Stimulated activated CD4-positive, alpha-beta T cell treated with anti-CD3 and anti-CD28 coated beads, Interleukin-12 subunit alpha, Interleukin-12 subunit beta, amount 100 ng/mL, for 48 hours (primary cell): ENCODE results near the gene ATP2B3.
"Not testable (repeated sequence)": the region's sequence is repeated elsewhere in the genome, so short reads cannot be mapped to it uniquely, and the experiment has no call there.

Experiments
- DNase-seq, 3 donors: peaks; one replicate each; pipeline ENCODE4 v3.0.0-alpha.2; 2020; ENCODE audit warnings: low read depth in 2 of 3, low spot score in 1 of 3

Gene ATP2B3

DNA sequence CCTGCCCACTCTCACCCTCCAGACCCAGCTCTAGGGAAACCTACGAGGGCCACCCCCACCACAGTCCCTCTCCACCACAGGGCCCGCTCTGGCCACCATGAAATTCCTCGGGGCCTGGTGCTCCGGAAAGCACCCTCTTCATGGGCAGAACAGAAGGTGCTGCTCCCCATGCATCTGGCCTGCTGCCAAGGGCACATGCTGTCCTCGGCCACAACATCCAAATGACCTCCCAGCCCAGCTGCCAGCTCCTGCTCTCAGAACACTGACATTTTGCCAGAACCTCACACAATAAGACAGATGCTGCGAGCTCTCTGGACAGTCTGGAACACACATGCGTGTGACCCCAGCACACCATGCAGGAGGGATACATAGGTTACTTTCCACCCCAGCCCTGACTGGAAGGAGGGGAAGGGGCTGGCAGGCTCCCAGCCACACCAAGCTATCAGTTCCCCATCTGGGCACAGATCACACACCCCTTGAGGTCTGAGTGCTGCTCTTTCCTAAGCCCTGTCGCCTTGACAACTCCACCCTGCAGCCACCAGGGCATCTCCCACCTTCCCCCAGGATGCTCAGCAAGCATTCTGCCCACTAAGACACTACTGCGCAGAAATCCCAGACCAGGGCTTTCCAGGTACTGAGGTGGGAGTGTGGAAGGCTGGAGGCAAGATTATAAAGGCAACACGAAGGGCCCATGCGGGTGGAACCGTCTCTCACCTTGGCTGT, 75.7 kb downstream of the ATP2B3 start:
- DNase-seq: no peak

DNA sequence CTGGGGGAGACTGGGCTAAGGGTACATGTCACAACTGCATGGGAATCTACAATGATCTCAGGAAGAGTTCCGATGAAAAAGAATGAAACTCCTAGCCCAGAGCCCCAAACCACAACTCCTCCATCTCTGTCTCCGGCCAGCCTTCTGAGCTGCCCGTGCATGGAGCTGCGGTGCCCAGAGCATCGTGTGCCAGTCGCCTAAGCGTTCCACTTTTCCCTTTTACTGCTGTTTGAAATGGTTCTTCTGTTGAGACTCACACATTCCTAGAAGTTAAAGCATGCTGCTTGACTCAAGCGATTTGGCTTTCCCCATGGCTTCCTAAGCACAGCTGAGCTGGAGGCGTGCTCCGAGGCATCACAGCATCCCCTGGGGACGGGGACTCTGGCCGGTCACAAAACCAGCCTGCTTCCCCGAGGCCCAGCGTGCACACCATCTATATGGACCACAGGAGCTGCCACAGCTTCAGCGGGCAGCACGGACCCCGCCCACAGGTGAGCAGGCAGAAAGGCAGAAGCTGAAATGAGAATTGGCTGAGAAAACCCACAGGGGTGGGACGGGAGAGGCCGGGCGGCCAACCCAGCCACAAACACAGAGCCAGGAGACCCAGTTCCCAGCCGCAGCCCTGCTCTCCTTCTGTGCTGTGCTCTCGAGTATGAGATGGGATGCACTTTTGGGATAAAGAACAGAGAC, 76.5 kb downstream of the ATP2B3 start:
- DNase-seq: no peak

DNA sequence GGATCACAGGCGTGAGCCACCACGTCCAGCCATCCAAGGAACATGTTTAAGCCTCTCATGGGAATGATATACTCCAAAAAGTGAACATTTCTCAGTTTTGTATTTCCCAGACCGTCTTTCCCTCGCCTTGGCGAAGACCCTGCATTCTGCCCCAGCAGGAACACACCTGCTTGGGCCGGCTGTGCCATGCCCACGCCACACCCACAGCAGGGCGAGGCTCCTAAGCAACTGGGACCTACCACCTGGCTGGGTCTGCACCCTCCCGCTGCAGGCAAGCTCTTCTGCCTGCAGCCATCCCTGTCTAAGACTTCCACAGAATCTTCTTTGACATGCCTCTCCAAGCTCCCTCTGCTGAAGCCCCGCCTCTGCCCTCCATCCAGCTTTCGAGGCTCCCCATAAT, 77.9 kb downstream of the ATP2B3 start:
- DNase-seq: no peak

DNA sequence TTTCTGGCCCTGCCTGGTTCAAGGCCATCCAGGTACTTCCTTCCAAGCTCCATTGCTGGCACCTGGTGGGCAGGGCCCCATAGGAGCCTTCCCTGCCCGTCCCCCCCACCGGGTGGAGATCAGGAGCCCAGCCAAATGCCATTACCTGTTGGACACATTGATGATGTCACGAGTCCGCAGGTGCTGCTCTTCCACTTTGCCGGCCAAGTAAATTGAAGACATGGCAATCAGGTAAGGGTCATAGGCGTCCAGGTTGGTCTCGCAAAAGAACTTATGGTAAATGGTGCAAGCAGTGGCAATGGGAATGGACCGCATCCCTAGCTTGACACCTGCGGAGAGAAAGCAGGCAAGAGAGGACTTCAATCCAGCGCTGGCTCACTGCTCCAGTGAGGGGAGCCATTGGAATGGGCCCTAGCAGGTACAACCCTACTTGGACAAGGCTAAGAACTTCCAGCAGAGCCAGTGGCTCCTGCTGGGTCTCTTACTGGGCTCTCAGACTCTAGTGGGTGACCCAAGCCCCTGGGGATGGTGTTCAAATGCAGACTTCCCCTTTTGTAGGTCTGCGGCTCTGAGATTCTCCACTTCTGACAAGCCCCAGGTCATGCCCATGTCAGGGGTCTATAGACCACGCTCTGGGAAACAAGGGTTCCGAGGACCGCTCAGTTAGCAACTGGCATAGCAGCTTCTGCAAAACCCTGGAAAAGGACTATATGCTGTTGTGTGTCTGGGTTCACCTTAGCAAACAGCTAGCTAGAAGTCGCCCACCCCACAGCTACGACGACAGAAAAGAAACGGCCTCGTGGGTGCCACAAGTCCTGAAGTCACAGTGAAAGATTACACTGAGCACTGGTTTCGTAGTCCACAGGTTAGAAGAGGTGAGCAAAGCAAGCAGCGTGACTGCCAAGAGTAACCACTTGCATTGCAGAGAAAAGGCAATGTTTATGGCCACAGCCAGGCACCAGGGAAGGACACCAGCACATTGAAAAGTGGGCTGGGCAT, 78.7 kb downstream of the ATP2B3 start:
- no peak for DNase-seq

DNA sequence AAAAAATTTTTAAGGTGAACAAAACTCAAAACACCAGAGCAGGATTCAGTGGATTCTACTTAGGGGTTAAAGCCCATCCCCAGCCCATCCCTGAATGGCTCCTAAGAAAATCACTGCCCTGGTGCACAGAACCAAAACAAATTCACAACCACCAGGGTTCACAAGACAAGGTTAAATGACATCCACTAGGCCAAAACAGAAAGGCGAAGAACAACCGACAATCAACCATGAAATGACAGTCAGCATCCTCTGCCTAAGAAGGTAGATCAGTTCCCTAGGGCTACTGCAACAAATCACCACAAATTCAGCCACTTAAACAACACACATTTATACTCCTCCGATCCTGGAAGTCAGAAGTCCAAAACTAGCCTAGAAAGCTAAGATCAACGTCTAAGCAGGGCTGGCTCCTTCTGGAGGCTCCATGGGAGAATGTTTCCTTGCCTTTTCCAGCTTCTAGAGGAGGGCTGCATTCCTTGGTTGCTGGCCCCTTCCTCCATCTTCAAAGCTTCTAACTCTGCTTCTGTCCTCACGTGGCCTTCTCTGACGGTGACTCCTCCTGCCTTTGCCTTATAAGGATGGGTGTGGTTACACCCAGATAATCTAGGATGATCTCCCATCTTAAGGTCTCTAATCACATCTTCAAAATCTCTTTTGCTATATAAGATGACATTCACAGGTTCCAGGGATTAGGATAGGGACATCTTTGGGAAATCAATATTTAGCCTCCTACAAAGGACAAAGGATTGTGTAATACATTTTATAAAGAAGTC, 79.7 kb downstream of the ATP2B3 start:
- DNase-seq: no peak

DNA sequence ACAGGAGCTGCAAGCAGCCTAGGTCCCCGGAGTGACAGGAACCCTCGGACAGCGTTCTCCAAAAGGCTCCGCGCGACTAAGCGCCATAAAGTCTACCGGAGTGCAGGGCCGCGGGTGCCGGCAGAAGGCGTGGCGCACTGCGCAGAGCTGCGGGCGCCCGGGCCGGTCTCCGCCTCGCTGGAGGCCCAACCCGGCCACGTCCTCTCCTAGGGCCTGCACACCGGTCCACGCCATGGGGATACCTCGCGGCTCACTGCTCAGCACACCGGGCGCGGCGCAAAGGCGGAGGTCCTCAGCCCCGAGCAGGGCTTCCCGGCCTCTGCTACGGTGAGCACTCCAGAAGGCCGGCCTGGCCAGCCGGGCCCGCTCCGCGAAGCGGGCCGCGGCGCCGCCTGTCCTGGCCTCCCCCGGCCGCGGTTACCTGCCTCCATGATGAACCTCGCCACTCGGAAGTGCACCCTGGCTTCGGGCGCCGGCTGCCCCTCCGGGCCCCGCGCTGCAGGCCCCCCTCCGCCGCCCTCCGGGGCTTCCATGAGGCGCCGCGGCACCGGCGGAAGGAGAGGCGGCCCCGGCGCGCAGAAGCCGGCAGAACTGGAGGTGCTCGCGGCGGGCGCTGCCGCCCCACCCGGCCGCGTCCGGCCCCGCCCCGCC, 81.2 kb downstream of the ATP2B3 start, which contains the start of gene CCNQ:
CCNQ (minus strand) TSS at position 599 of the 651 bp plus-strand sequence; CDS start at position 533, 66 bp downstream.
- no peak for DNase-seq

DNA sequence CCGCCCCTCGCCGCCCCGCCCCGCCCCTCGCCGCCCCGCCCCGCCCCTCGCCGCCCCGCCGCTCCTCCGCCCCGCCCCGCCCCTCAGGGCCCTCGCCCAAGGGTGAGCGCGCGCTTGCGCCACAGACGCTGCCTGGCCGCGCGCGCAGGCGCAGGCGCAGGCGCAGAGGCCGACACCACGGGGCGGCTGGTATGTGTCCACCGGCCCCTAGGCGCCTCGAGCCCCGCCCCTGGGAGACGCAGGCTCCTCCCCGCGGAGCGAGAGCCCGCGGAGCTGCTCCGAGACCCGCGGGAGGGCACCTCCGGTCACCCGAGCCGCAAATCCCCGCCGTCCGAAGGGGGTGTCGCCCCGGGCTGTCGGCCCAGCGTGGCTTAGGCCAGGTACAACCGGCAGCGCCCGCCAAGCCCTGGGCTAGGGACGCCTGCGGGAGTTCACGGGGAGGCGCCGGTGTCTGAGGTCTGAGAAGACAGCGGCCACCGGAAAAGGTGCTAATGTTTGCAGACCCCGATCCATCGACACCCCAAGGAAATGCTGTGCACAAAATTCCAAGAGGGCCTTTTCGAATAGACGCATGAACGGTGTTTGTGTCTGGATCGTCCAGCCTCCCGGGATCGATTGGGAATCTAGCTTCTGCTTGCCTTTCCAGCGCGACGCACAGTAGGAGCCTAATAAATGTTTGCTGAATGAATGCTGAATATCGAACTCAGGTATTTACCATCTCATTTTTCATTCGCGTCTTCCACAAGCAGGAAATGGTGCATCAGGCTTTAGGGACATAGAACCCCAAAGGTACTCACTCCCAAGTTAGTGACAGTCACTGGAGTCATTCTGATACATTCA, 82.0 kb downstream of the ATP2B3 start:
- peak; percentile 64 to 81 (median 74) for DNase-seq

DNA sequence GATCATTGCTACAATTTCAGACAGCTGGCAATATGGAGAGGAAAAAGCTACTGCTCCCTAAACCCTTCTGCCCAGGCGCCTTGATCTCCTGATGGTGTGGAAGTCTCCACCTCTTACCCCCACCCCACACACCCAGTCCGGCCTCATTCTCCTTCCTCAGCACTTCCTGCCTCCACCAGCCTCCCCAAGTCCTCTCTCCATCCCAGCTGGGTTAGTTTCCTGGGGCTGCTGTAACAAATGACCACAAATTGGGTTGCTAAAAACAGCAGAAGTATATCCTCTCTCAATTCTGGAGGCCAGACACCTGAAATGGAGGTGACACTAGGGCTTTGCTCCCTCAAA, 82.6 kb downstream of the ATP2B3 start:
- no peak for DNase-seq

DNA sequence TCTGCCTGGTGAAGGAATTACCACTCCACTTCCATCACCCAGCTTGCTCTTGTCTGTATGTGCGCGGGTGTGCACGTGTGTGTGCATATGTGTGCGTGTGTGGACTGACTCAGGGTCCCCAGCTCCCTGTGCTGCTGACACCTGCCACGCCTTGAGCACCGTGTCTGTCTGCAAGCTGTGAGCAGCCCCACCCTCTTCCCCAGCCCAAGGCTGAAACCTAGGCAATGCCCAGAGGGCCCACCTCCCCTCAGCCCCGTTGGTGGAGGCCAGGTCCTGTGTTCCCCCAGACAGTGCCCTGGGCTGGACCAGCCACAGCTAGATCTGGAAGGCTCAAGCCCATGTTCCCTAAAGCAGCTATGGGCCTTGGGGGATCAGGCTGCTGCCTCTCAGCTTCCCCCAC, 83.5 kb downstream of the ATP2B3 start:
- DNase-seq: no peak

DNA sequence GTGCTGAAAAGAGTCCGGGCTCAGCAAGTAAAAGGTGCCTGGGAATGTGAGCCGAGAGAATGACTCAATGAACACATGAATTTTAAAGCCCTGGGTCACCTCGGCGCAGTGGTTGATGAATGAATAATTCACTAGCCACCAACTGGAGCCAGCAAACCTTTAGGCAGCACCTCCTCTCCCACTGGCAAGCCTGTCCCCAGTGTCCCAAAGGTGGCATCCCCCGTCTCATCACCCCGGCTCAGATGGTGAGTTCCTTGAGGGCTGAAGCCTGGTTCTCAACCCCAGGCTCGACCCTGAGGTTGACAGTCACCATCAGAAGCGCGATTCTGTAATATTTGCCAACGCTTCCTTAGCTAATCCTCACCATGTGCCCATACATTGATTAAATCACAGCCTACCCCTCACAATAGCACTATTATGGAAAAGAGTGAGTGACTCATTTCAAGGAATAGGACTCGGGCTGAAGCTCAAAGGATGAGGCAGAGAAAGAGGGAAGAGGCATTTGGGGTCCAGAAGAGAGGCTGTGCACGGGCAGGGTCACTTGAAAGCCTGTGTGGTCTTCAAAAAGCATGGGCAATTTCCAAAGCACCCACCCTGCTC, 84.2 kb downstream of the ATP2B3 start:
- no peak for DNase-seq

DNA sequence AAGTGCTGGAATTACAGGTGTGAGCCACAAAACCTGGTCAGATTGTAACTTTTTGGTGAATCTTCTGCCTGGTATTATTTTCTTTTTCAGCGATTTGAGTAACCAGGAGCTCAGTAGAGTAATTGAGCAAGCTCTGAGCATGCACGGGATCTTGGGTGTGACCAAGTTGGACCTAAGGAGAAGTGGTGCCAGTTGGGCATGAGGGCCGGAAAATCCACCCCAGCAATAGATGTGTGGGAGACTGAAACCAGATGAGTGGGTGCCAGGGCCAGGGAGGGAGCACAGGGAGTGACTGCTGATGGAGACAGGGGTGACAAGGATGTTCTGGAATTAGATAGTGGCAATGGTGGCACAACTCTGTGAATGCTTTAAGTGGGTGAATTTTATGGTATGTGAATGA, 85.2 kb downstream of the ATP2B3 start:
- DNase-seq: no peak

DNA sequence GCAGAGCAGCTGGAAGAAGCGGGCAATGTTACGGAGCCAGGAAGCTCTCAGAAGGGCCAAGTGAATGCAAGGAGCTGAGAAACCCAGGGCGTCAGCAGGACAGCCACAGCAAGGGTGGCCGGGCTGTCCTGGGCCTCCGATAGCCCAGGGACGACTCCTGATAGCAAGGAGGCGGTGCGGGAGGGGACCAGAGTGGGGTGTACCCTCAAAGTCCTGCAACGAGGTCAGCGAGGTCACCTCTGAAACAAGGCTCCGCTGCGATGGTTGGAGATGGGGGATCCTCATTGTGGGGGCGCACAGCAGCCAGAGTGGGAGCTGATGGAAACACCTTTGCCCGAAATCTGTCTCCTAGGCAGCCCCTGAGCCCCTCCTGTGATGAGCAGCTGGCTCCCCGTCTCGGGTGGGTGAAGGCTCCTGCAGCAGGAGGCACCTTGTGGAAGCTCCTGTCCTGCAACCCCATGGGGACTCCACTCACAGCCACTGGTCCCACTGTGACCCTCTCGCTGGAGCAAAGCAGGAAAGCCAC, 85.8 kb downstream of the ATP2B3 start:
- no peak for DNase-seq

DNA sequence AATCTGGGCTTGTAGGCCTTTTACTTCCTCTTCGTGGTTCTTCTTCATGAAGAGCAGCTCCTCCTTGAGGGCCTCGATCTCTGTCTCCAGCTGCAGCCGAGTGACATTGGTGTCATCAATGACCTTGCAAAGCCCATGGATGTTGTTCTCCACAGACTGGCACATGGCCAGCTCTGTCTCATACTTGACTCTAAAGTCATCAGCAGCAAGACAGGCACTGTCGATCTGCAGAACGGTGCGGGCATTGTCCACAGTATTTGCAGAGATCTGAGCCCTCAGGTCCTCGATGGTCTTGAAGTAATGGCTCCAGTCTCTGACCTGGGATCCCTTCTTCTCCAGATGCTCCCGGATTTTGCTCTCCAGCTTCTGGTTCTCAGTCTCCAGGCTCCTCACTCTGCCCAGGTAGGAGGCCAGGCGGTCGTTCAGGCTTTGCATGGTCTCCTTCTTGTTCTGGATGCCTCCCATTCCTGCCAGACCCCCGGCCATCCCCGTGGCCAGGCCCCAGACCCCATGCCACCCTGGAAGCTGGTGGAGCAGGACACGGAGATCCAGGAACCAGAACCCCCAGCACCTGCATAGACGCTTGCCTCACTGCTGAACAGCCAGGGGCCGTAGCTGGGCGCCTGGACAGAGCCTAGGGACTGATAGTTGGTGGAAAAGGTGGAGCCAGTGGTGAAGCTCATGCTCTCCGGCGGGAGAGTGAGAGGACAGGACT, 87.4 kb downstream of the ATP2B3 start:
- not testable (repeated sequence) for DNase-seq

DNA sequence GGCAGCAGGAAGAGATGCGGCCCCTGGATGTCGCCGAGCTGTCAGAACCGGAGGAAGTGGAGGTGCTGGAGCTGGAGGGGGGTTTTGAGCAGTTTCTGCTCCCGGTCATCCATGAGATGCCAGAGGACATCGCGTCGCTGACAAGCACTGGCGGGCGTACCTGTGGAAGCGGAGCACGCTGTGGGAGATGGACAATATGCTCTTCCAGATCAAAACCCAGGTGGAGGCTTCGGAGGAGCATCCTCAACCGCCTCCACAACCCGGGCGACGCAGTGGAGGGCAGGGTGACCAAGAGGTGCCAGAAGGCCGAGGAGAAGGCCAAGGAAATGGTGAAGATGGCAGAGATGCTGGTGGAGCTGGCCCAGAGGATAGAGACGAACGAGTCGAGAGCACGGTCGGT, 89.1 kb downstream of the ATP2B3 start:
- no peak for DNase-seq

DNA sequence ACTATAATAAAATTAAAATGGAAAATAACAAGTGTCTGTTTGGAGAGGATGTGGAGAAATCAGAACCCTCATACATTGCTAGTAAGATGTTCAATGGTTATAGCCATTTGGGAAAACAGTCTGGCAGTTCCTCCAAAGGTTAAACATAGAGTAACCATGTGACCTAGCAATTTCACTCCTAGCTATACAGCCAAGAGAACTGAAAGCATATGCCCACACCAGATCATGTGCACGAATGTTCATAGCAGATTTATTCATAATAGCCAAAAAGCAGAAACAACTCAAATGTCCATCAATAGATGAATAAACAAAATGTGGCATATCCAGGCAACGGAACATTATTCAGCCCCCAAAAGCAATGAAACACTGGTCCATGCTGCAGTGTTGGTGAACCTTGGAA, 90.9 kb downstream of the ATP2B3 start:
- DNase-seq: no peak

DNA sequence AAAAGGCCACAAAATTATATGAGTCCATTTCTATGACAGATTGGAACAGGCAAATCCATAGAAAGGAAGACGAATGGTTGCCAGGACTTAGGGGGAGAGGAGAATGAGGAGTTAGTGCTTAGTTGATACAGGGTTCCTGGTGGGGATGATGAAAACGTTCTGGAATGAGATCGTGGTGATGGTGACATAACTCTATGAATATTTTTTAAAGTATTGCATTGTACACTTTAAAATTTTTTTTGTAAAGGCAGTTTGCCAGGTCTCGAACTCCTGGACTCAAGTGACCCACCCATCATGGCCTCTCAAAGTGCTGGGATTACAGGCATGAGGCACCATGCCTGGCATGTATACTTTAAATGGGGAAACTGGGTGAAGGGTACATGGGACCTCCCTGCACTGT, 91.4 kb downstream of the ATP2B3 start:
- DNase-seq: no peak

DNA sequence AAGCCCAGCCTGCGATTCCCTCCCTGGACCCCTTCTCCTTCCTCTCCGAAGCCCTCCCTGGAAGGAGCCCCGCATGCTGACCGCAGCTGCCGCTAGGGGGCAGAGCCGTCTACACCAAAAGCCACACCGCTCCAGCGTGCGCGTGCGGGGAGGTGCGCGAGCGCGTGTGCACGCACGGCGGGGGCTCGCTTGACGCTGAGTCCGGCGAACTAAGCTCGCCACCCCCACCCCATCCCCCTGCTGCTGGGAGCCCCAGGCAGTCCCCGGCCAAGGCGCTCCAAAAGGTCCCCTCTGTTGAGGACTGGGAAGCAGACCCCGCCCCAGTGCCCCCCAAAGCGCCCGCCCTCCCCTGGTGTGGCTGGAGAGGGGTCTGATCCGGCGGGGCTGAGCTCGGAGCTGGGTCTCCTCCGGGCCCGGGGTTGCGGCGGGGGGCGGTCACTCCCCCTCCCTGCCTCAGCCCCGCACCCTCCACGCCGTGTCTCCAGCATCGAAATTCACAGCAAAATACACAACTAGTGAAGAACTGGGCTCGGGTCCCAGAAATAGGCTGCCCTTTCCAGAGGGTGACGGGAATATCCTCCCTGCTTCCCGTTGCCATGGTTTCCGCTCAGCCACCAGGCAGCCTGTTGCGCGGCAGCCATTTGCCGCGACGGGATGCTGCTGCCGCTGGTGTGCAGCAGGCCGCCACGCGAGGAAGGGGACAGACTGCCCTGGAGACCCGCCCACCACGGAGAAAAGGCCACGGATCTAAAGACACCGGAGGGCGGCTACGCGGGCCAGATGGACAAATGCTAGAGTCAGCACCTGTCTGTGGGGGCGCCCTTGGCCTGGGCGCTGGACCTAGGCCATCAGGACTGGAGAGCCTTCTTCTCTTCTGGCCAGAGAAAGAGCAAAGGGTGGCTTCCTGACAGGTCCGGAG, 92.7 kb downstream of the ATP2B3 start:
- DNase-seq: peak; percentile 60 to 68 (median 67)
